Endometrium (tissue), 2 donors: Measurements from ENCODE around the gene UGT1A6.

ENCODE experiments used
- FAIRE-seq: peaks from 2 replicates; lab custom pipeline; 2012; peaks lifted over from hg19 to GRCh38; lab: Jason Lieb, UNC
- donor health status: control.
- donor health status: control.

The UGT1A6 gene

DNA sequence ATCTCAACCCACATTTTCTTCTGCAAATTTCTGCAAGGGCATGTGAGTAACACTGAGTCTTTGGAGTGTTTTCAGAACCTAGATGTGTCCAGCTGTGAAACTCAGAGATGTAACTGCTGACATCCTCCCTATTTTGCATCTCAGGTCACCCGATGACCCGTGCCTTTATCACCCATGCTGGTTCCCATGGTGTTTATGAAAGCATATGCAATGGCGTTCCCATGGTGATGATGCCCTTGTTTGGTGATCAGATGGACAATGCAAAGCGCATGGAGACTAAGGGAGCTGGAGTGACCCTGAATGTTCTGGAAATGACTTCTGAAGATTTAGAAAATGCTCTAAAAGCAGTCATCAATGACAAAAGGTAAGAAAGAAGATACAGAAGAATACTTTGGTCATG lies 75.4 kb downstream of the UGT1A6 start:
- FAIRE-seq: no peak

DNA sequence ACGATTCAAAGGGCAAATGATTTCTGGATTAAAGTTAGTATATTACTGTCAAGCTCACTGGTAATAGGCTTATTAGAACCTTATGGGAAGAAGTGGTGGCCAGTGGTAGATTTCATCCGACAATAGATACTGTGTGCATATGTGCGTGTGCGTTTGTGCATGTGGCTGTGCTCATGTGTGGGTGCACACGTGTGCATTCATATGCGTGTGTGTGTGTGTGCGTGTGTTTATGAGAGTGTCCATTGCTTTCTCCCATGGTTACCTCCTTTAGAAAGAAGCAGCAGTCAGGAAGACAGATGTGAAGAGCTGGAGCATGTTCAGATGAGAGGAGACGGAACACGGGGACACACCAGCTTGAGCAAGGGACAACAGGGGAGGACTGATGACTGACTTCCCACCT lies 76.6 kb downstream of the UGT1A6 start:
- FAIRE-seq: no peak

GRCh38 chr2:233772153-233772552 lies 79.5 kb downstream of the UGT1A6 start:
- FAIRE-seq: no peak

- no peak for FAIRE-seq
Measured at GRCh38 chr2:233772583-233772982, 79.9 kb downstream of the UGT1A6 start.

DNA sequence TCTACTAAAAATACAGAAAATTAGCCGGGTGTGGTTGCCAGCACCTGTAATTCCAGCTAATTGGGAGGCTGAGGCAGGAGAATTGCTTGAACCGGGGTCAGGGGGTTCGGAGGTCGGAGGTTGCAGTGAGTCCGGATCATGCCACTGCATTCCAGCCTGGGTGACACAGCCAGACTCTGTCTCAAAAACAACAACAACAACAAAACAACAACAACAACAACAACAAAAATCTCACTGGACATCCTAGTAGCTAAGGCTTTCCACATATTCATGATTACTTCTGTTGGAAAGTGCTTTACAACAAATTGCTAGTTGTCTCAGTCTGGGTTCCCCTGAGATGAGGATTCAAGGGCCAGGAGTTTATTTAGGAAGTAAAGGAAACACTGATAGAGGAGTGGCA lies 81.2 kb downstream of the UGT1A6 start:
- no peak for FAIRE-seq

- FAIRE-seq: no peak
Measured at GRCh38 chr2:233775414-233775813, 82.7 kb downstream of the UGT1A6 start.

DNA sequence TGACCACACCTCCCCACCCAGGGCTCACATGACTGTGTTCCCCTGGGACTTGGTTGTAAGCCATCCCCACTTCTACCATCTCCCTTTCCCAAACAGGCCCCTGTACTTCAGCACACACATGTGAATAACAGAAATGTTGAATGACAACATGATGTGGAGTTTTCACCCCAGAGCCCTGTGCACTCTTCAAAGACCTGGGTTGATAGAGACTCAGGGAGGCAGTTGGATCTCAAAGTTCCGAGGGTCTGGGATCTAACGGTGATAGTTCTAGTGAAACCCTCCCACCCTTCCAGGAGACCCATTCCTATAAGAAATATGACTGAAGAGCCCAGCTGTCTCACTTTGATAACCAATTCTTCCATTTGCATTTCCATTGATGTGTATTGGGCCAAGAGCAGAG lies 85.3 kb downstream of the UGT1A6 start, which contains the start of gene MROH2A:
MROH2A (plus strand) TSS at position 301 of the 400 bp plus-strand sequence. CDS start 1,029 bp downstream, outside the sequence.
- FAIRE-seq: no peak

DNA sequence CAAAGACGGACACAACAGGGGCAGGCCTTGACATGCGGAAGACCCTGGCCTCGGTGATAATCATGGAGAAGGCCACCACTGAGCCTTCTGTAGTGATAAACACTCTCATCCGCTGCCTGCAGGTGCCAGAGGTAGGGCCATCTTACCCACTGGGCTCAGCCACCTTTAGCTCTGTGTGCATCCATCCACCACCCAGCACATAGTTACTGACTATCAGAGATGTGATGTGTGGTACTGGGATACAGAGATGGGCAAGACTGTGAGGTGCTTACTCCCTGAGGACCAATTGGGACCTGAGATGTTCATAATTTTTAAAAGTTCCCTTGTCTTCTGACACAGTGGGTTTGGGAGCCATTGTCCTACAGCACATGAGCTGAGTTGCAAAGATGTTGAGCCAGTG lies 87.0 kb downstream of the UGT1A6 start:
- FAIRE-seq: no peak

DNA sequence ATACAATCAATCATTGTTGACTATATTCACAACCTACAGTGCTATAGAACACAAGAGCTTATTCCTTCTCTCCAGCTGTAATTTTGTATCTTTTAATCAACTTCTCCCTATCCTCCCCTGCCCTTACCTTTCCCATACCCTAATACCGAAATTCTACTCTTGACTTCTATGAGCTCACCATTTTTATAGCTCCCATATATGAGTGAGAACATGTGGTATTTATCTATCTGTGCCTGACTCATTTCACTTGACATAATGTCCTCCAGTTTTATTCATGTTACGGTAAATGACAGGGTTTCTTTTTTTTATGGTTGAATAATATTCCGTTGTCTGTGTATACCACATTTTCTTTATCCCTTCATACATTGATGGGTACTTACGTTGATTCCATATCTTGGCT lies 88.1 kb downstream of the UGT1A6 start:
- no peak for FAIRE-seq

- no peak for FAIRE-seq
Measured at GRCh38 chr2:233789554-233789953, 96.9 kb downstream of the UGT1A6 start.

- no peak for FAIRE-seq
Measured at GRCh38 chr2:233791151-233791882, 98.6 kb downstream of the UGT1A6 start.

DNA sequence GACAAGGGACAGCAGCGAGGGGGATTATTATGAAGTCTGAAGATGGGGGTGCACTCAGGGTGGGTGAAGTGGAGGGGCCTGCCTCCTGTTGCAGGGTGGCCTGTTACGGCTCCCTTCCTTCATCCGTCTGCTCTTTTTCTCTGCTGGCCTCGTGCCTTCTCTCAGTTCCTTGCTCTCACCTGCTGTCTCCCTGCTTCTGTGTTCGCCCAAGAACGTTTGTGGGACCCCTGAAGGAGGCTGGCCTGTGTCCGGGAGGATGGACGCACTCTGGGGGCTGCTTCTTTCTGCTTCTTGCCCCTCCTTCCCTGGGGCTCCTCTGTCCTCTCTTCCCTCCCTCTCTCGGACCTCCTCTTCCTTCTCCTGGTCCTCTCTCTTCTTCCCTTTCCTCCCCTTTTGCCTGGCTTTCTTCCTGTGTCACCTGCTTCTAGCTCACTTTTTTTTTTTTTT lies 99.2 kb downstream of the UGT1A6 start:
- no peak for FAIRE-seq

DNA sequence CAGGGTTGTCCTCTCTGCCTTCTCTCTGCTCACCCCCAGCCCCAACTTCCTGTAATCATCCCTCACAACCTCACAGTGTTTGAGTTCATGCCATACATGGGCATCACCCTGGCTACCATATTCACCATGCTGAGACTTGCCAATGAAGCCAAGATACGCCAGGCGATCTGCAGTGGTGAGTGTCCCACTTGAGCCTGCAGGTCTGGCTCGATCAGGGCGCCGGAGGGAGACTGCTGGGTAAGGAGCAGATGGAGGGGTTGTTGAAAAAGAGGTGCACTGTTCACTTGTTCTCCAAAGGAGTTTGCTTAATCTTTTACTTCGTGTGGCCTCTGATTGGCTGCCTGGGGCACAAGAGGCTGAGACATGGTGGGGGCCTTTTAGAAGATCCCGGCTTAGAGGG lies 100.0 kb downstream of the UGT1A6 start:
- no peak for FAIRE-seq

DNA sequence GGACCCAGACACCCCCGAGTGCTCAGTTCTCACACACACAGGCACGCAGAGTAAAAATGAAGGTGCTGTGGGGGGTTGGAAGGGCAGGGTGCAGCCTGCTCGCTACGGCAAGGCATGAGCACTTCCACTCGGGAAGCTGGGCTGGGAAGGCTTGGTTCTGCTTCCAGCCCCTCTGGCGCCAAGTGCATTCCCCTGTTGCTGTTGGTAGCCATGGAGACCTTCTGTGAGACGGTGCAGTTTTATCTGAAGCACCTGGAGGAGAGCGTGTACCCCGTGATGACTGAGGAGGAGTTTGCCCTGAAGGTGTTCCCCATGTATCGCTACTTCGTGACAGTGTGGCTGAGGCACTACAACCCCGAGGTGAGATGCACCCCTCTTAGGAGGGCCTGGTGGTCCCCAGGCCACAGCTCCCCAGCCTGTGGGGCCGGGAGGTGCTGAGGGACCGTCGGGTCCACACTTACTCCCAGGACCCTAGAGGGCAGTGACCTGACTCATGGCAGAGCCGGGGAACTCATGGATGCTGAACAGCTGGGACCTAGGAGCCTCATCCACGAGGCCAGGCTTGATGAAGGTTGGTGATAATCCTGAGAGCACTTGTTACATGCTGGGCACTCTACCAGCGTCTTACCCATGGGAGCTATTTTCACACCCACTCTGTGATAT lies 100.9 kb downstream of the UGT1A6 start:
- no peak for FAIRE-seq

DNA sequence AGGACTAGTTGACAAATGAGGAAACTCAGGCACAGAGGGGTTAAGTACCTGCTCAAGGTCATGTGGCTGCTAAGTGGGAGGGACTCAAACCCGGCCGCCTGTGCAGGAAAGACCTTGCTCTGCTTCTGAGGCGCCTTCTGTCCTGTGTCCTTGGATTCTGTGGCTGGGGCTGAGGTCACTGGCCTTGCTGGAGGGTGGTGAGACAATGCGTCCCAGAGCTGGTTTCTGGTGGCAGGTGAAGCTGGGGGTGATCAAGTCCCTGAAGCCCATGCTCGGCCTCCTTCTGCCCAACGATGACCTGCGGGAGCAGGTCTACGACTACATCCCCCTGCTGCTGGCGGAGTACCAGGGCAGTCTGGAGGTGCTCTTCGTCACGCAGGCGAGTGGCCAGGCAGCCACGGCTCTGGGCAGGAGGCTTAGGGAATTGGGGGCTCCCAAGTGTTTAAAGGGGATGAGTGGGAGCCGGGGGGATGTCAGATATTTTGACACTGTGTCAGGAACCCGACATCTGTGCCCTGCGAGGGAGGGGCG lies 101.5 kb downstream of the UGT1A6 start:
- FAIRE-seq: no peak

- no peak for FAIRE-seq
Measured at GRCh38 chr2:233795735-233796171, 103.1 kb downstream of the UGT1A6 start.

GRCh38 chr2:233796254-233796653 lies 103.6 kb downstream of the UGT1A6 start:
- no peak for FAIRE-seq

DNA sequence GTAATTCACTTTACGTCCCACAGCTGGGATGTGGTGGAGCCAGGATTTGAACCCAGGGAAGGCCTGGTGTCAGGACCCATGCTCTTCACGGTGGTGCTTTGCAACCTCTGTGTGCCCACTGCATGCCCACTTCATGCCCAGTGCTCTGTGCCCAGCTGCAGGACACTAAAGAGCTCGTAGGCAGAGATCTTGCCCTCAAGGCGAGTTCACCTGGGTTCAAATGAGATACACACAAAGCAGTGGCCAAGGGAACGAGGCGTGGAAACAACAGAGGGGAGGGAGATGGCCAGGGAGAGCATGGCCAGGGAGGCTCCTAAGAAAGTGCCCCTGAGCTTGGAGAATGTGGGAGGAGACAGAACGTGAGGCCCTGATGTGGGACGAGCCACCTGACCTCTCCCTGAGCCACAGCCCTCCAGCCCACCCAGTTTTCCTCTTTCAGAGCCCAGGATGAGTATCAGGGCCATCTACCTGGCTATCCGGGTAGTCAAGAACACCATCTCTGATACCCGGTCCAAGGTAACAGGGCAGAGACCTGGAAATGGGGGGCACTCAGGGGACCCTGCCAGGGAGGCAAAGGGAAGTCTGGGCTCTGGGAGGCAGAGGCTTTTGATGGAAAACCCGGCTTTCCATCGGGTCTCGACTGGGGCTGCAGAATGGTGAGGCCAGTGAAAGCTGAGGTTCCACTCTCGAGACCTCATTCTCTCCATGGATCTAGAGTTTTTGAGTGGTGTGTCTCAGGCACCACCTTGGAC lies 105.8 kb downstream of the UGT1A6 start:
- no peak for FAIRE-seq

GRCh38 chr2:233799087-233799665 lies 106.5 kb downstream of the UGT1A6 start:
- no peak for FAIRE-seq

- no peak for FAIRE-seq
Measured at GRCh38 chr2:233799716-233800115, 107.0 kb downstream of the UGT1A6 start.

DNA sequence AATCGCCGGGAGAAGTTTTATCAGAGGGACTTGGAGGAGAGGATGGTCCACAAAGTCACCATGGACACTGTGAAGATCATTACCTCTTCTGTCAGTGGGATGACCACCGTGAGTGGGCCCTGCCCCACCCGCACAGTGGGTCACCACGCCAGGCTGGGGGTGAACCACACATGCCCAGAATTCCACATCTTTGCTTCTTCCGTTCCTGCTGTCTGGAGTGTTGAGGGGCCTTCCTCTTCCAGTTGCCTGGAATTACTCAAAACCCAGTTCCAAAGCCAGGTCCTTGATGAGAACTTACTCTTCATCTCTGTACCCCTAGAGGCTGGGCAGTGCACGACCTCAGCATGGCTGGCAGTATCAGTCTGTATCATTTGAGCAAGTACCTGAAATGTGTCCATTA lies 107.5 kb downstream of the UGT1A6 start:
- FAIRE-seq: no peak
